Esophagus muscularis mucosa (tissue), 3 donors: ENCODE measurements around the gene EPS8L3.

ENCODE experiments used
- POLR2A ChIP-seq: fragments of 450-650 bp; IDR thresholded peaks from one replicate; pipeline ENCODE4 v1.6.1; 2017; ENCODE audit warnings: antibody characterized with exemption, moderate library complexity, mild to moderate bottlenecking, low read depth
- POLR2AphosphoS5 ChIP-seq, 2 donors: sonication (generic); formaldehyde crosslinking; IDR thresholded peaks; one replicate each; pipeline ENCODE4 v1.6.1; 2017; ENCODE audit warnings: antibody characterized with exemption in 2 of 2
- TF ChIP-seq, protein P1 (sequence below), 3 experiments: fragments of 200-600 bp in 2 of 3; fragments of 450-650 bp in 1 of 3; sonication (generic) in 2 of 3; IDR thresholded peaks; one replicate each; pipeline ENCODE4 v1.5.1; 2017 to 2019; ENCODE audit warnings: antibody characterized with exemption in 3 of 3, mild to moderate bottlenecking in 2 of 3, moderate library complexity in 1 of 3

GRCh38 chr1:109768335-109768650, 4.6 kb upstream of the EPS8L3 start:
- TF ChIP-seq, protein P1, sequence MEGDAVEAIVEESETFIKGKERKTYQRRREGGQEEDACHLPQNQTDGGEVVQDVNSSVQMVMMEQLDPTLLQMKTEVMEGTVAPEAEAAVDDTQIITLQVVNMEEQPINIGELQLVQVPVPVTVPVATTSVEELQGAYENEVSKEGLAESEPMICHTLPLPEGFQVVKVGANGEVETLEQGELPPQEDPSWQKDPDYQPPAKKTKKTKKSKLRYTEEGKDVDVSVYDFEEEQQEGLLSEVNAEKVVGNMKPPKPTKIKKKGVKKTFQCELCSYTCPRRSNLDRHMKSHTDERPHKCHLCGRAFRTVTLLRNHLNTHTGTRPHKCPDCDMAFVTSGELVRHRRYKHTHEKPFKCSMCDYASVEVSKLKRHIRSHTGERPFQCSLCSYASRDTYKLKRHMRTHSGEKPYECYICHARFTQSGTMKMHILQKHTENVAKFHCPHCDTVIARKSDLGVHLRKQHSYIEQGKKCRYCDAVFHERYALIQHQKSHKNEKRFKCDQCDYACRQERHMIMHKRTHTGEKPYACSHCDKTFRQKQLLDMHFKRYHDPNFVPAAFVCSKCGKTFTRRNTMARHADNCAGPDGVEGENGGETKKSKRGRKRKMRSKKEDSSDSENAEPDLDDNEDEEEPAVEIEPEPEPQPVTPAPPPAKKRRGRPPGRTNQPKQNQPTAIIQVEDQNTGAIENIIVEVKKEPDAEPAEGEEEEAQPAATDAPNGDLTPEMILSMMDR (IDR thresholded peaks at IDR 0.05): no peak
- no peak for TF ChIP-seq POLR2AphosphoS5 (IDR thresholded peaks at IDR 0.05)
- TF ChIP-seq POLR2A: no peak
